KOPT-K1 (cell line): Measurements from ENCODE around the gene FAM184B.
"Not testable (repeated sequence)": the region's sequence is repeated elsewhere in the genome, so short reads cannot be mapped to it uniquely, and the experiment has no call there.

ENCODE experiments used
- H3K27ac ChIP-seq: fragments of 200-600 bp; sonication (generic); 2 replicates; pipeline ENCODE4 v1.5.1; 2016; ENCODE audit warnings: antibody characterized with exemption, mild to moderate bottlenecking, low read depth, low read length; ENCODE audit not compliant: poor library complexity, severe bottlenecking
- H3K36me3 ChIP-seq: fragments of 200-600 bp; sonication (generic); 2 replicates; pipeline ENCODE4 v1.5.1; 2017; ENCODE audit warnings: antibody characterized with exemption, mild to moderate bottlenecking, low read length, moderate library complexity; ENCODE audit not compliant: insufficient read depth
- H3K9me3 ChIP-seq: fragments of 200-600 bp; sonication (generic); 2 replicates; pipeline ENCODE4 v1.5.1; 2017; ENCODE audit warnings: antibody characterized with exemption, low read length, mild to moderate bottlenecking; ENCODE audit not compliant: insufficient read depth, poor library complexity, severe bottlenecking

The FAM184B gene

GRCh38 chr4:17713779-17714178, 67.6 kb downstream of the FAM184B start:
- no peaks in the 10 kb centered on the region for H3K9me3 ChIP-seq
- no peaks in the 10 kb centered on the region for H3K36me3 ChIP-seq
- H3K27ac ChIP-seq: no peak overlapping the region

- no peak overlapping the region for H3K27ac ChIP-seq
- no peaks in the 10 kb centered on the region for H3K9me3 ChIP-seq
- H3K36me3 ChIP-seq: no peaks in the 10 kb centered on the region
Measured at GRCh38 chr4:17712166-17712565, 69.3 kb downstream of the FAM184B start.

GRCh38 chr4:17711206-17711605, 70.2 kb downstream of the FAM184B start:
- H3K27ac ChIP-seq, H3K9me3 ChIP-seq, H3K36me3 ChIP-seq: not testable (repeated sequence)

GRCh38 chr4:17709763-17710068, 71.7 kb downstream of the FAM184B start:
- Histone ChIP-seq H3K27ac (no peak overlapping the region), H3K36me3 (no peaks in the 10 kb centered on the region), H3K9me3 (no peaks in the 10 kb centered on the region)

GRCh38 chr4:17708992-17709762, 72.2 kb downstream of the FAM184B start:
- Histone ChIP-seq H3K9me3 (no peaks in the 10 kb centered on the region), H3K36me3 (no peaks in the 10 kb centered on the region), H3K27ac (no peak overlapping the region)

GRCh38 chr4:17707671-17708070, 73.8 kb downstream of the FAM184B start:
- Histone ChIP-seq H3K36me3 (no peaks in the 10 kb centered on the region), H3K27ac (no peak overlapping the region), H3K9me3 (no peaks in the 10 kb centered on the region)

GRCh38 chr4:17705107-17705506, 76.3 kb downstream of the FAM184B start:
- no peaks in the 10 kb centered on the region for H3K36me3 ChIP-seq
- no peak overlapping the region for H3K27ac ChIP-seq
- no peaks in the 10 kb centered on the region for H3K9me3 ChIP-seq

GRCh38 chr4:17704020-17704650, 77.3 kb downstream of the FAM184B start:
- Histone ChIP-seq H3K36me3 (no peaks in the 10 kb centered on the region), H3K27ac (no peak overlapping the region), H3K9me3 (peaks cover 4% of the 10 kb centered on the region)

- Histone ChIP-seq H3K36me3 (no peaks in the 10 kb centered on the region), H3K9me3 (peaks cover 6% of the 10 kb centered on the region), H3K27ac (no peak overlapping the region)
Measured at GRCh38 chr4:17702641-17703040, 78.8 kb downstream of the FAM184B start.

- H3K36me3 ChIP-seq: no peaks in the 10 kb centered on the region
- peaks cover 6% of the 10 kb centered on the region for H3K9me3 ChIP-seq
- H3K27ac ChIP-seq: no peak overlapping the region
Measured at GRCh38 chr4:17701882-17702281, 79.5 kb downstream of the FAM184B start.

- Histone ChIP-seq H3K27ac (no peak overlapping the region), H3K9me3 (peaks cover 6% of the 10 kb centered on the region), H3K36me3 (no peaks in the 10 kb centered on the region)
Measured at GRCh38 chr4:17701138-17701839, 80.1 kb downstream of the FAM184B start.

GRCh38 chr4:17699380-17699779, 82.0 kb downstream of the FAM184B start:
- H3K9me3 ChIP-seq: peaks cover 6% of the 10 kb centered on the region
- no peak overlapping the region for H3K27ac ChIP-seq
- H3K36me3 ChIP-seq: no peaks in the 10 kb centered on the region

- peaks cover 6% of the 10 kb centered on the region for H3K9me3 ChIP-seq
- H3K36me3 ChIP-seq: no peaks in the 10 kb centered on the region
- H3K27ac ChIP-seq: no peak overlapping the region
Measured at GRCh38 chr4:17698116-17698515, 83.3 kb downstream of the FAM184B start.

- Histone ChIP-seq H3K9me3 (peaks cover 6% of the 10 kb centered on the region), H3K36me3 (no peaks in the 10 kb centered on the region), H3K27ac (no peak overlapping the region)
Measured at GRCh38 chr4:17695341-17695740, 86.1 kb downstream of the FAM184B start.

GRCh38 chr4:17694552-17694951, 86.9 kb downstream of the FAM184B start:
- Histone ChIP-seq H3K36me3 (no peaks in the 10 kb centered on the region), H3K9me3 (peaks cover 6% of the 10 kb centered on the region), H3K27ac (no peak overlapping the region)
